Measurements from ENCODE around the gene HOXB2. TPM values are rescaled to one million over a fixed set of nuclear protein-coding genes. Genes with fewer than 3 reads are reported as not detected.

HOXB2 gene
- total RNA-seq, 1 experiment from 2014 or later = 3.0 TPM

DNA sequence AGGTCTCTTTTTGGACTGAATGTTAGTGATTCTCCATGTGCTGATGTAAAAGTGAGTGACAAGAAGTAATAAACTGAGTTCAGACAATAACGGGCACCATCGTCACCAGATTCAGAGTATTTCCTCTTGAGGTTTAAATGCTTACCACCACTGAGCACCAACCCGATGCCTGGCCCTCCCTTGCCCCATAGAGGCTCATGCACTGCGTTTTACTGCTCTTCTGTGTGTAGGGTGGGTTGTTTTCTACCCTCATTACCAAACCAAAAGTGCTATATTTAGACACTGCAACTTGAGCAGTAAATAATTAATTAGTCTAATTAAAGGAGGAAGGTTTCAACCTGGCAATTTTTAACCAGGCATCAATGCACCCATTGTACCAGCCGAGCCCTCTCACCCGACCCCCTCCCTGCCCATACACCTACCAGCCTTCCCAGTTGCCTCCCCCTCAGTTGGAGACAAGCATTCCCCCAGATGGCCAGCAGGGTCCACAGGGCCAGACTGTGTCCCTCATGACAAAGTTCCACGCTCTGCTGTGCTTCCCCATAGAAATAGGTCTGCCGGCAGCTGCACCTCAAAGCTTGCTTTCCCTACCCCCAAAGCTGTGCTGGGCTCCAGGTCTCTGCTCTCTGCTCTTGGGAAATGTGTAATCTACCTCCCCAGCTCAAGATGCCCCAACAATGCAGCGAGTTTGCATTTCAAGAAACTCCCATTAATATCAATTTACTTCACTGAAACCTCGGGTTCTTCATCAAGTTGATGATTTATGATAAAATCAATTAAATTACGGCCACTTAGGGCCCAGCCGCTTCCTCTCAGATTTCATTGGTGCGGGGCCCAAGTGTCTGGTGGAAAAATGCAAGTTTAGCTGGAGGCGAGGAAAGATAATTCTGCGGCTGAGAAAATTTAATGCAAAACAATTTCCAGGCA lies 17.2 kb upstream of the HOXB2 start:
- Mint-ChIP-seq H3K9me3 (ENCODE audit: unreplicated experiment) (no peaks in the 10 kb centered on the region), H3K36me3 (ENCODE audit: insufficient read depth, unreplicated experiment) (no peaks in the 10 kb centered on the region), H3K4me1 (ENCODE audit: insufficient read depth, unreplicated experiment) (no peaks in the 10 kb centered on the region), H3K27me3 (ENCODE audit: insufficient read depth, unreplicated experiment) (peaks cover 13% of the 10 kb centered on the region), H3K4me3 (ENCODE audit: unreplicated experiment) (no peak overlapping the region), H3K27ac (ENCODE audit: low read depth, unreplicated experiment) (no peak overlapping the region)
- ChIA-PET POLR2A (interaction anchor here (1.1 kb wide), 1 partner anchor 83 kb away, joined by 5 read pairs; no protein-coding TSS in a partner anchor), CTCF (no interaction called here)
- intact Hi-C loops (cut with micrococcal nuclease) = no loop called here
- no TSS peak for BruUV-seq (replicated peaks)
- DNase-seq (ENCODE audit: unreplicated experiment) = no peak
- TF ChIP-seq, protein P1, sequence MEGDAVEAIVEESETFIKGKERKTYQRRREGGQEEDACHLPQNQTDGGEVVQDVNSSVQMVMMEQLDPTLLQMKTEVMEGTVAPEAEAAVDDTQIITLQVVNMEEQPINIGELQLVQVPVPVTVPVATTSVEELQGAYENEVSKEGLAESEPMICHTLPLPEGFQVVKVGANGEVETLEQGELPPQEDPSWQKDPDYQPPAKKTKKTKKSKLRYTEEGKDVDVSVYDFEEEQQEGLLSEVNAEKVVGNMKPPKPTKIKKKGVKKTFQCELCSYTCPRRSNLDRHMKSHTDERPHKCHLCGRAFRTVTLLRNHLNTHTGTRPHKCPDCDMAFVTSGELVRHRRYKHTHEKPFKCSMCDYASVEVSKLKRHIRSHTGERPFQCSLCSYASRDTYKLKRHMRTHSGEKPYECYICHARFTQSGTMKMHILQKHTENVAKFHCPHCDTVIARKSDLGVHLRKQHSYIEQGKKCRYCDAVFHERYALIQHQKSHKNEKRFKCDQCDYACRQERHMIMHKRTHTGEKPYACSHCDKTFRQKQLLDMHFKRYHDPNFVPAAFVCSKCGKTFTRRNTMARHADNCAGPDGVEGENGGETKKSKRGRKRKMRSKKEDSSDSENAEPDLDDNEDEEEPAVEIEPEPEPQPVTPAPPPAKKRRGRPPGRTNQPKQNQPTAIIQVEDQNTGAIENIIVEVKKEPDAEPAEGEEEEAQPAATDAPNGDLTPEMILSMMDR (IDR thresholded peaks at IDR 0.05; ENCODE audit: unreplicated experiment) = no peak

DNA sequence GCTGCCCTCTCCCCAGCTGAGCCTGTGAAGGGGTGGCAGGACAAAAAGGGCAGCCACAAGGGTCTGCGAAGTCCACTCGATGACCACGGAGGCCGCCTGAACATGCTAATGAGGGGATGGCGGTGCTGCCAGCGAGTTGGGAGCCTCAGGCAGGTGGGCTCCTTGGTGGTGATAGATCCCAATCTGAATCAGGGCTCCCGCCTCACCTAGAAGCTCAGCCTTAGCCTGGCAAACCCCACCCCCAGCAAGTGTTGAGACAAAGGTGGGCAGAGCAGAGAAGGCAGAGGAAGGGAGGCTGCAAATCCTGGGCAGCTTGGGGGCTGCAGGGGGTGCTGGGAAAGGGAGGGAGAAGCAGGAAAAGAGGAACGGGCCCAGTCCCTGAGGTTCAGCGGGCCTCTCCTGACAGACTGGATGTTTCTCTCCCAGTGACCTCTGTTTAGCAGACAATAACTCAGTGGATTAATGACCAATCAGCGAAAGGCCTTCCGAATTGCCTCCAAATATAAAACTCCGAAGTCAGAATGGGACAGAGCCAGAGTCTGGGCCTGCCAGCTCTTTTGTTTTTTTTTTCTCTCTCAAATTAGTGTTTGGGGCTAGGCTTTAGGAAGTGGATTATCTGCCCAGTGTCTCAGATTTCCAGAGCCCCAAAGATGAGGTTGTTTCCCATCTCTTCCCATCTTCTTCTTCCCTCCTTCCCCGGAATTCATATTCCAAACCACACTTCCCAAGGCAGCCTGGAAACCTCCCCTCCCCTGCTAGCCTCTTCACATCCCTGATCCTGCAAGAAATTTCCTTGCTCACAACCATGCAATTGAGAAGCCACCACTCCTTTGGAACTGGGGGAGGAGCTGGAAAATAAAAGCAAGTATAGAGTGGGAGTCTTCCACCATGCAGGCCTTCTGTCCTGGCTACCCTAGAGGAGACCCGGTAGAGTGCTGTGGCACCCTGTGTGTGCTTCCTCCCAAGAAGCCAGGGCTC lies 15.2 kb upstream of the HOXB2 start:
- Mint-ChIP-seq H3K27me3 (ENCODE audit: insufficient read depth, unreplicated experiment) (peaks cover 13% of the 10 kb centered on the region), H3K27ac (ENCODE audit: low read depth, unreplicated experiment) (no peak overlapping the region), H3K36me3 (ENCODE audit: insufficient read depth, unreplicated experiment) (no peaks in the 10 kb centered on the region), H3K4me1 (ENCODE audit: insufficient read depth, unreplicated experiment) (peaks cover 9% of the 10 kb centered on the region), H3K4me3 (ENCODE audit: unreplicated experiment) (no peak overlapping the region), H3K9me3 (ENCODE audit: unreplicated experiment) (no peaks in the 10 kb centered on the region)
- TF ChIP-seq, protein P1 (IDR thresholded peaks at IDR 0.05; ENCODE audit: unreplicated experiment) = no peak
- intact Hi-C loops (cut with micrococcal nuclease) = no loop called here
- ChIA-PET POLR2A (interaction anchor here (0.7 to 1.4 kb wide), 2 partner anchors 38 to 39 kb away, joined by 3 to 4 read pairs; no protein-coding TSS in a partner anchor), CTCF (interaction anchor here (0.6 to 1.1 kb wide), 2 partner anchors 14 to 149 kb away, joined by 3 read pairs; no protein-coding TSS in a partner anchor)
- DNase-seq (ENCODE audit: unreplicated experiment) = no peak
- BruUV-seq (replicated peaks) = no TSS peak

DNA sequence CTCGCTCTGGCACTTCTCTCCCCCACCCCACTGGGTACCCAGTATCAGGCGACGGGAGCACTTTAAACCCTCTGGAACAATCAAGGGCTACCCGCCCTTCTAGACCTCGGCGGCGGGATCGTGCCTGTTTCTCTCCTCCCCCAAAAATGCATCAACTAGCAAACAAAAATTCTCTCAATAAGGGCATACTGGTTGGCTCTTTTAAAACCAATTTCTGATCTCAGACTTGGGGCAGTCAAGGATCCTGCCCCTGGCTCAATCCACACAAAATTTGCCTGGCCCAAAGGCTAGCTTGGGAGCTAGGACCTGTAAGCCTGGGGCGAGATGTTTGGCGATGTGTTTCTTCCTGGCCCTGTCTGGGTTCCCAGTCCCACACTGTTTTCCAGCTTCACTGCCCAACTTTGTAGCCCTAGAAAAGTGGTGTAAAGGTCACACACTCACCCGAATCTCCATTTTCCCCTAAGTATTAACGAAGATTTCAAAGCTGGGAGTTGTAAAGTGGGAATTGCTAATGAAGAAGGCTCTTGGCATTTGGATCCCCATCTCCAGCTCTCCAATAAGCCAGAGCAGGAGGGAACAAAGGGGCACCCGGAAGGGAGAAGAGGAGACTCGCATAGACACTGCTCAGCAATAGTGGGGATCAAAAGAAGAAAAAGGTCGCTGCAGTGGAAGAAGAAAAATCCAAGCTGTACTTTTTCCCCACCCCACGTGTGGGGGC lies 14.4 kb upstream of the HOXB2 start:
- TF ChIP-seq, protein P1 (IDR thresholded peaks at IDR 0.05; ENCODE audit: unreplicated experiment) = no peak
- CTCF ChIA-PET = interaction anchor here (0.6 to 1.1 kb wide), 2 partner anchors 13 to 149 kb away, joined by 3 read pairs; no protein-coding TSS in a partner anchor
- POLR2A ChIA-PET = interaction anchor here (1.4 kb wide), 1 partner anchor 37 kb away, joined by 4 read pairs; no protein-coding TSS in a partner anchor
- intact Hi-C loops (cut with micrococcal nuclease) = no loop called here
- Mint-ChIP-seq H3K27me3 (ENCODE audit: insufficient read depth, unreplicated experiment) (peaks cover 13% of the 10 kb centered on the region), H3K4me3 (ENCODE audit: unreplicated experiment) (no peak overlapping the region), H3K36me3 (ENCODE audit: insufficient read depth, unreplicated experiment) (no peaks in the 10 kb centered on the region), H3K4me1 (ENCODE audit: insufficient read depth, unreplicated experiment) (peaks cover 17% of the 10 kb centered on the region), H3K27ac (ENCODE audit: low read depth, unreplicated experiment) (no peak overlapping the region), H3K9me3 (ENCODE audit: unreplicated experiment) (no peaks in the 10 kb centered on the region)
- no peak for DNase-seq (ENCODE audit: unreplicated experiment)
- BruUV-seq (replicated peaks) = no TSS peak

Measured in MCF 10A (cell line).